HEK293 (cell line): Measurements from ENCODE around the gene MYD88.

Source experiments
- CTCF ChIA-PET: fragments of 350-600 bp; formaldehyde crosslinking; extraction: SDS; loops from one replicate; lab custom pipeline; 2021; ENCODE audit warnings: antibody characterized with exemption; lab: Yijun Ruan, JAX
- POLR2A ChIA-PET: fragments of 300-600 bp; formaldehyde crosslinking; extraction: SDS; loops from one replicate; lab custom pipeline; 2020; ENCODE audit warnings: antibody characterized with exemption, inconsistent platforms; lab: Yijun Ruan, JAX
- H3K27ac ChIP-seq: fragments of 200-500 bp; sonication (Bioruptor generic); 2 replicates; pipeline ENCODE4 v1.5.1; 2014; ENCODE audit warnings: low read depth, low read length, control low read depth, inconsistent platforms; ENCODE audit errors: extremely low read depth
- H3K36me3 ChIP-seq, 2 experiments: fragments of 200-500 bp in 1 of 2; sonication (Bioruptor generic) in 1 of 2; 1 replicate in 1 of 2; 2 replicates in 1 of 2; pipeline ENCODE4 v1.5.1; 2014 to 2017; ENCODE audit warnings: inconsistent platforms in 2 of 2, low read length in 2 of 2; ENCODE audit not compliant: control insufficient read depth in 2 of 2, insufficient read depth in 1 of 2
- H3K4me1 ChIP-seq: fragments of 200-500 bp; sonication (Bioruptor generic); 2 replicates; pipeline ENCODE4 v1.5.1; 2014; ENCODE audit warnings: mild to moderate bottlenecking, low read length, inconsistent platforms; ENCODE audit not compliant: control insufficient read depth, insufficient read depth
- H3K4me3 ChIP-seq: 2 replicates; pipeline ENCODE4 v1.5.1; 2011; ENCODE audit warnings: low read depth, mild to moderate bottlenecking, control low read depth, low read length, moderate library complexity
- H3K9me3 ChIP-seq: fragments of 200-500 bp; sonication (Bioruptor generic); 2 replicates; pipeline ENCODE4 v1.5.1; 2014; ENCODE audit warnings: low read depth, low read length, inconsistent platforms; ENCODE audit not compliant: control insufficient read depth, insufficient read depth
- GLIS1 ChIP-seq: fragments of 450-650 bp; formaldehyde crosslinking; IDR thresholded peaks from 2 replicates; pipeline ENCODE4 v1.5.1; 2016; ENCODE audit warnings: missing biosample characterization, missing genetic modification characterization
- SETDB1 ChIP-seq: IDR thresholded peaks from one replicate; pipeline ENCODE4 v1.6.1; 2017; ENCODE audit warnings: mild to moderate bottlenecking, low read length, moderate library complexity, mixed read lengths; ENCODE audit not compliant: insufficient read length
- ZNF140 ChIP-seq: fragments of 450-650 bp; formaldehyde crosslinking; IDR thresholded peaks from 2 replicates; pipeline ENCODE4 v1.5.1; 2016; ENCODE audit warnings: missing biosample characterization, missing genetic modification characterization
- ZNF157 ChIP-seq: fragments of 450-650 bp; formaldehyde crosslinking; IDR thresholded peaks from 2 replicates; pipeline ENCODE4 v1.5.1; 2016; ENCODE audit warnings: missing biosample characterization, missing genetic modification characterization
- ZNF175 ChIP-seq: fragments of 450-650 bp; formaldehyde crosslinking; IDR thresholded peaks from 2 replicates; pipeline ENCODE4 v1.5.1; 2016; ENCODE audit warnings: missing biosample characterization, missing genetic modification characterization
- ZNF2 ChIP-seq: fragments of 450-650 bp; formaldehyde crosslinking; IDR thresholded peaks from 2 replicates; pipeline ENCODE4 v1.5.1; 2016; ENCODE audit warnings: missing biosample characterization, missing genetic modification characterization
- ZNF335 ChIP-seq: fragments of 450-650 bp; formaldehyde crosslinking; conservative IDR thresholded peaks from 2 replicates; pipeline ENCODE4 v1.5.1; 2016; ENCODE audit warnings: missing biosample characterization, missing genetic modification characterization
- ZNF341 ChIP-seq: fragments of 450-650 bp; formaldehyde crosslinking; IDR thresholded peaks from 2 replicates; pipeline ENCODE4; 2016; ENCODE audit warnings: low read depth, missing biosample characterization, missing genetic modification characterization
- ZNF501 ChIP-seq: fragments of 450-650 bp; formaldehyde crosslinking; IDR thresholded peaks from 2 replicates; pipeline ENCODE4 v1.5.1; 2016; ENCODE audit warnings: missing biosample characterization, missing genetic modification characterization
- ZNF548 ChIP-seq: fragments of 450-650 bp; formaldehyde crosslinking; IDR thresholded peaks from 2 replicates; pipeline ENCODE4 v1.5.1; 2016; ENCODE audit warnings: missing biosample characterization, missing genetic modification characterization
- ZNF596 ChIP-seq: fragments of 450-650 bp; IDR thresholded peaks from 2 replicates; pipeline ENCODE4 v1.5.0; 2018; ENCODE audit warnings: missing biosample characterization, mild to moderate bottlenecking, missing genetic modification characterization, moderate library complexity
- ZNF621 ChIP-seq: fragments of 450-650 bp; formaldehyde crosslinking; IDR thresholded peaks from 2 replicates; pipeline ENCODE4 v1.5.1; 2017; ENCODE audit warnings: missing biosample characterization, missing genetic modification characterization
- TF ChIP-seq, protein P1 (sequence below): fragments of 450-650 bp; formaldehyde crosslinking; IDR thresholded peaks from 2 replicates; pipeline ENCODE4 v1.5.1; 2016; ENCODE audit warnings: missing biosample characterization, missing genetic modification characterization, low read depth
- TF ChIP-seq, protein P2 (sequence below): fragments of 450-650 bp; formaldehyde crosslinking; IDR thresholded peaks from 2 replicates; pipeline ENCODE4 v1.5.1; 2016; ENCODE audit warnings: missing biosample characterization, missing genetic modification characterization

Gene MYD88

DNA sequence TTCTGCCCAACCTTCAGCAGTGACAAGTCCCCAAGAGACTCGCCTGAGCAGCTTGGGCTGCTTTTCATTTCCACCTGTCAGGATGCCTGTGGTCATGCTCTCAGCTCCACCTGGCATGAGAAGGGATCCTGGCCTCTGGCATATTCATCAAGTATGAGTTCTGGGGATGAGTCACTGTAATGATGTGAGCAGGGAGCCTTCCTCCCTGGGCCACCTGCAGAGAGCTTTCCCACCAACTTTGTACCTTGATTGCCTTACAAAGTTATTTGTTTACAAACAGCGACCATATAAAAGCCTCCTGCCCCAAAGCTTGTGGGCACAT, 3.5 kb downstream of the MYD88 start:
- Histone ChIP-seq H3K4me1 (no peaks in the 10 kb centered on the region), H3K27ac (no peak overlapping the region), H3K36me3 (no peaks in the 10 kb centered on the region), H3K9me3 (no peaks in the 10 kb centered on the region), H3K4me3 (no peak overlapping the region)
- CTCF ChIA-PET, result no interaction called here
- POLR2A ChIA-PET, result interaction anchor here (1.1 kb wide), 1 partner anchor 23 kb away, joined by 3 read pairs; the partner anchor contains the start of gene OXSR1
- TF ChIP-seq ZNF157 (tag by site-specific recombination) (no peak), ZNF140 (tag by site-specific recombination) (no peak), ZNF501 (tag by site-specific recombination) (no peak), ZNF621 (no peak), GLIS1 (tag by site-specific recombination) (peak; percentile 7; the same call in 1 of the 2 replicates)

DNA sequence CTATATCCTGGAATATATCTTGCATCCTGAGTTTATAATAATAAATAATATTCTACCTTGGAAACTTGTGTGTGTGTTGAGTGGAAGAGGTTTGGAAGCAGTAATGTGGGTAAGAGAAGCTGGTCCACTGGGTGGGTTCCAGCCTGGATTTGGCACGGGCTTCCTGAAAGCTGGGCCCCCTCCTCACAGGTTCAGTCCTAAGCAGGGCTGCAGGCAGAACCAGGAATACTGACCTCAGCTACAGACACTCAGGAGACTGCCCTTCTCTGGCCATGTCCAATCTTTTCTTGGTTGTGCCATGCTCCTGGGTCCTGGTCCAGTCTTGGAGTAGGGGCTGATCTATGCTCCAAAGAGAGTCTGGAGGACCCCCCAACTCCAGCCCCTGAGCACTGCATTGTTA, 4.5 kb downstream of the MYD88 start:
- no peaks in the 10 kb centered on the region for H3K4me1 ChIP-seq
- no peaks in the 10 kb centered on the region for H3K36me3 ChIP-seq
- no peak overlapping the region for H3K27ac ChIP-seq
- no peaks in the 10 kb centered on the region for H3K9me3 ChIP-seq
- TF ChIP-seq ZNF596 (tag by site-specific recombination) (no peak), ZNF548 (tag by site-specific recombination) (no peak), ZNF175 (tag by site-specific recombination) (no peak)
- ChIA-PET CTCF (no interaction called here), POLR2A (no interaction called here)
- no peak overlapping the region for H3K4me3 ChIP-seq

DNA sequence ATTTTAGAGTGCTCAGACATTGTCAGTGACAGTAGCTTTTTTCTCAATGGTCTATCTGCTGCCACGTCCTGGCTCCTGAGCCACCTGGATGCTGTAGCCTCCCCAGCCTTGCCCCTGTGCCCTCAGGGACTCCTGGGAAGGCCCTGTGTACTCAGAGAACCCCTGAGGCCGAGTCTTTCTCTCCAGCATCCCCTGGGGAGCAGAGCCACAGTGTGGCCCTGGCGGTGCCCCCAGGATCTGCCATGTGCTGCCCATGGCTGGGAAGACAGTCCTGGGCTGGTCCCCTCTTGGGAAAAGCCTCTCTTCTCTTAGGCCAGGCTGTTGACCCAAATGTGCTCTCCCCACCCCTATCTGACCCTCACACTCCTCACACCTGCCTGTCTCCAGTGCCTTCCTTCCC, 5.0 kb downstream of the MYD88 start:
- Histone ChIP-seq H3K27ac (no peak overlapping the region), H3K9me3 (no peaks in the 10 kb centered on the region), H3K36me3 (no peaks in the 10 kb centered on the region), H3K4me1 (no peaks in the 10 kb centered on the region), H3K4me3 (no peak overlapping the region)
- TF ChIP-seq, protein P1, sequence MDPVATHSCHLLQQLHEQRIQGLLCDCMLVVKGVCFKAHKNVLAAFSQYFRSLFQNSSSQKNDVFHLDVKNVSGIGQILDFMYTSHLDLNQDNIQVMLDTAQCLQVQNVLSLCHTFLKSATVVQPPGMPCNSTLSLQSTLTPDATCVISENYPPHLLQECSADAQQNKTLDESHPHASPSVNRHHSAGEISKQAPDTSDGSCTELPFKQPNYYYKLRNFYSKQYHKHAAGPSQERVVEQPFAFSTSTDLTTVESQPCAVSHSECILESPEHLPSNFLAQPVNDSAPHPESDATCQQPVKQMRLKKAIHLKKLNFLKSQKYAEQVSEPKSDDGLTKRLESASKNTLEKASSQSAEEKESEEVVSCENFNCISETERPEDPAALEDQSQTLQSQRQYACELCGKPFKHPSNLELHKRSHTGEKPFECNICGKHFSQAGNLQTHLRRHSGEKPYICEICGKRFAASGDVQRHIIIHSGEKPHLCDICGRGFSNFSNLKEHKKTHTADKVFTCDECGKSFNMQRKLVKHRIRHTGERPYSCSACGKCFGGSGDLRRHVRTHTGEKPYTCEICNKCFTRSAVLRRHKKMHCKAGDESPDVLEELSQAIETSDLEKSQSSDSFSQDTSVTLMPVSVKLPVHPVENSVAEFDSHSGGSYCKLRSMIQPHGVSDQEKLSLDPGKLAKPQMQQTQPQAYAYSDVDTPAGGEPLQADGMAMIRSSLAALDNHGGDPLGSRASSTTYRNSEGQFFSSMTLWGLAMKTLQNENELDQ, result no peak
- peak; percentile 40 for TF ChIP-seq ZNF341 (tag by site-specific recombination)
- ChIA-PET CTCF (no interaction called here), POLR2A (no interaction called here)

DNA sequence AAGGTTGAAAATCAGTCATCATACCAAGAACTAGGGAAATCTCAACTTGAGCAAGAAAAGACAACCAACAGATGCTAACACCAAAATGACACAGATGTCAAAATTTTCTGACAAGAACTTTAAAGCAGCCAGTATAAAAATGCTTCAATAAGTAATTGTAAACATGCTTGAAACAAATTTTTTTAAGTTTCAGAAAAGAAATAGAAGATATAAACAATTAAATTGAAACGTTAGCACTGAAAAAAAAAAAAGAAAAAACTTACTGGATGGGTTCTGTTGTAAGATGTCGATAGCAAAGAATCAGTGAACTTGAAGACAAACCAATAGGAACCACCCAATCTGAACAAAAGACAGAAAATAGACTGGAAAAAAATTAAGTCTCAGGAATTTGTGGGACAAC, 8.0 kb downstream of the MYD88 start:
- Histone ChIP-seq H3K27ac (no peak overlapping the region), H3K36me3 (no peaks in the 10 kb centered on the region)
- POLR2A ChIA-PET, result no interaction called here
- CTCF ChIA-PET, result interaction anchor here (0.6 kb wide), 1 partner anchor 14 kb away, joined by 3 read pairs; no protein-coding TSS in a partner anchor
- TF ChIP-seq, protein P2, sequence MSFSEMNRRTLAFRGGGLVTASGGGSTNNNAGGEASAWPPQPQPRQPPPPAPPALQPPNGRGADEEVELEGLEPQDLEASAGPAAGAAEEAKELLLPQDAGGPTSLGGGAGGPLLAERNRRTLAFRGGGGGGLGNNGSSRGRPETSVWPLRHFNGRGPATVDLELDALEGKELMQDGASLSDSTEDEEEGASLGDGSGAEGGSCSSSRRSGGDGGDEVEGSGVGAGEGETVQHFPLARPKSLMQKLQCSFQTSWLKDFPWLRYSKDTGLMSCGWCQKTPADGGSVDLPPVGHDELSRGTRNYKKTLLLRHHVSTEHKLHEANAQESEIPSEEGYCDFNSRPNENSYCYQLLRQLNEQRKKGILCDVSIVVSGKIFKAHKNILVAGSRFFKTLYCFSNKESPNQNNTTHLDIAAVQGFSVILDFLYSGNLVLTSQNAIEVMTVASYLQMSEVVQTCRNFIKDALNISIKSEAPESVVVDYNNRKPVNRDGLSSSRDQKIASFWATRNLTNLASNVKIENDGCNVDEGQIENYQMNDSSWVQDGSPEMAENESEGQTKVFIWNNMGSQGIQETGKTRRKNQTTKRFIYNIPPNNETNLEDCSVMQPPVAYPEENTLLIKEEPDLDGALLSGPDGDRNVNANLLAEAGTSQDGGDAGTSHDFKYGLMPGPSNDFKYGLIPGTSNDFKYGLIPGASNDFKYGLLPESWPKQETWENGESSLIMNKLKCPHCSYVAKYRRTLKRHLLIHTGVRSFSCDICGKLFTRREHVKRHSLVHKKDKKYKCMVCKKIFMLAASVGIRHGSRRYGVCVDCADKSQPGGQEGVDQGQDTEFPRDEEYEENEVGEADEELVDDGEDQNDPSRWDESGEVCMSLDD (tag by site-specific recombination), result no peak
- TF ChIP-seq SETDB1 (peak; percentile 54), ZNF2 (no peak), ZNF335 (no peak)
- TF ChIP-seq, all 188 proteins: peak for 1
- Histone ChIP-seq H3K9me3 (no peaks in the 10 kb centered on the region), H3K4me1 (no peaks in the 10 kb centered on the region), H3K4me3 (no peak overlapping the region)
